Putamen (tissue), 1 donor: ENCODE results near the gene NDUFS1.
"Not testable (repeated sequence)": the region's sequence is repeated elsewhere in the genome, so short reads cannot be mapped to it uniquely, and the experiment has no call there.

Source experiments
- DNase-seq: peaks from one replicate; pipeline ENCODE4 v3.0.0-alpha.2; 2016; ENCODE audit warnings: low spot score

NDUFS1 gene

GRCh38 chr2:206162401-206162800, 3.2 kb upstream of the NDUFS1 start:
- not testable (repeated sequence) for DNase-seq

GRCh38 chr2:206160807-206161179, 1.5 kb upstream of the NDUFS1 start:
- DNase-seq: no peak

- no peak for DNase-seq
Observed at GRCh38 chr2:206160125-206160806, 1.0 kb upstream of the NDUFS1 start.

GRCh38 chr2:206158563-206159345, 490 bp downstream of the NDUFS1 start:
- no peak for DNase-seq

GRCh38 chr2:206157014-206157413, 2.2 kb downstream of the NDUFS1 start:
- not testable (repeated sequence) for DNase-seq

- DNase-seq: no peak
Observed at GRCh38 chr2:206154197-206154596, 5.0 kb downstream of the NDUFS1 start.

- no peak for DNase-seq
Observed at GRCh38 chr2:206150631-206151030, 8.6 kb downstream of the NDUFS1 start.

- DNase-seq: no peak
Observed at GRCh38 chr2:206150168-206150567, 9.1 kb downstream of the NDUFS1 start.

GRCh38 chr2:206149330-206149729, 9.9 kb downstream of the NDUFS1 start:
- DNase-seq: no peak

GRCh38 chr2:206145665-206146064, 13.6 kb downstream of the NDUFS1 start:
- no peak for DNase-seq

- no peak for DNase-seq
Observed at GRCh38 chr2:206144383-206144782, 14.9 kb downstream of the NDUFS1 start.

- DNase-seq: peak; percentile 59
Observed at GRCh38 chr2:206143451-206143850, 15.8 kb downstream of the NDUFS1 start.

- DNase-seq: peak; percentile 9
Observed at GRCh38 chr2:206127656-206128055, 31.6 kb downstream of the NDUFS1 start.

GRCh38 chr2:206125901-206126300, 33.3 kb downstream of the NDUFS1 start:
- DNase-seq: no peak

- DNase-seq: not testable (repeated sequence)
Observed at GRCh38 chr2:206122569-206122968, 36.7 kb downstream of the NDUFS1 start.

GRCh38 chr2:206116278-206116677, 43.0 kb downstream of the NDUFS1 start:
- DNase-seq: no peak

- DNase-seq: no peak
Observed at GRCh38 chr2:206115026-206115578, 44.1 kb downstream of the NDUFS1 start.

- DNase-seq: no peak
Observed at GRCh38 chr2:206112846-206113547, 46.2 kb downstream of the NDUFS1 start.

- no peak for DNase-seq
Observed at GRCh38 chr2:206112108-206112507, 47.1 kb downstream of the NDUFS1 start.

- DNase-seq: no peak
Observed at GRCh38 chr2:206108713-206109112, 50.5 kb downstream of the NDUFS1 start.

GRCh38 chr2:206105541-206105940, 53.7 kb downstream of the NDUFS1 start:
- no peak for DNase-seq

- DNase-seq: no peak
Observed at GRCh38 chr2:206105038-206105437, 54.2 kb downstream of the NDUFS1 start.

- not testable (repeated sequence) for DNase-seq
Observed at GRCh38 chr2:206098872-206099271, 60.4 kb downstream of the NDUFS1 start.
